ENCODE data around the gene FERMT3.

Gene FERMT3

GRCh38 chr11:64202992-64203391 is 3.5 kb upstream of the FERMT3 start:
- Histone ChIP-seq H3K4me2 (ENCODE audit: insufficient read depth, low read length) (no peak overlapping the region), H3K36me3 (ENCODE audit: insufficient read depth, low read length) (peaks cover 78% of the 10 kb centered on the region), H3K9me3 (ENCODE audit: insufficient read depth, low read length, severe bottlenecking) (no peaks in the 10 kb centered on the region), H4K20me1 (ENCODE audit: insufficient read depth, low read length) (peaks cover 40% of the 10 kb centered on the region), H3K4me1 (ENCODE audit: insufficient read depth, low read length) (peaks cover 37% of the 10 kb centered on the region), H2AFZ (ENCODE audit: low read depth, low read length) (no peak overlapping the region), H3K4me3 (ENCODE audit: low read depth in 1 of 2, low read length in 2 of 2) (no peak overlapping the region), H3K27me3 (ENCODE audit: insufficient read depth, low read length, poor library complexity) (no peaks in the 10 kb centered on the region), H3K79me2 (ENCODE audit: insufficient read depth, low read length) (peaks cover 42% of the 10 kb centered on the region), H3K27ac (ENCODE audit: low read length) (no peak overlapping the region), H3K9ac (ENCODE audit: low read depth, low read length) (no peak overlapping the region)
- DNase-seq (no peak), ATAC-seq (ENCODE audit: insufficient read depth, low read depth) (no peak)
- TF ChIP-seq EZH2 (IDR thresholded peaks at IDR 0.05; ENCODE audit: borderline replicate concordance, low read depth, low read length, severe bottlenecking) (no peak), CTCF (IDR thresholded peaks at IDR 0.05; ENCODE audit: borderline replicate concordance, extremely low read depth, low read length, poor library complexity, severe bottlenecking) (peak; percentile 4)

GRCh38 chr11:64203421-64204079 is 3.0 kb upstream of the FERMT3 start:
- Histone ChIP-seq H3K27me3 (ENCODE audit: insufficient read depth, low read length, poor library complexity) (no peaks in the 10 kb centered on the region), H4K20me1 (ENCODE audit: insufficient read depth, low read length) (peaks cover 45% of the 10 kb centered on the region), H3K4me3 (ENCODE audit: low read depth in 1 of 2, low read length in 2 of 2) (no peak overlapping the region), H3K79me2 (ENCODE audit: insufficient read depth, low read length) (peaks cover 43% of the 10 kb centered on the region), H3K4me2 (ENCODE audit: insufficient read depth, low read length) (no peak overlapping the region), H3K9me3 (ENCODE audit: insufficient read depth, low read length, severe bottlenecking) (no peaks in the 10 kb centered on the region), H2AFZ (ENCODE audit: low read depth, low read length) (no peak overlapping the region), H3K9ac (ENCODE audit: low read depth, low read length) (no peak overlapping the region), H3K27ac (ENCODE audit: low read length) (no peak overlapping the region), H3K36me3 (ENCODE audit: insufficient read depth, low read length) (peaks cover 77% of the 10 kb centered on the region), H3K4me1 (ENCODE audit: insufficient read depth, low read length) (peaks cover 43% of the 10 kb centered on the region)
- DNase-seq = no peak
- ATAC-seq (ENCODE audit: insufficient read depth, low read depth) = no peak
- no peak for TF ChIP-seq EZH2 (IDR thresholded peaks at IDR 0.05; ENCODE audit: borderline replicate concordance, low read depth, low read length, severe bottlenecking)
- no peak for TF ChIP-seq CTCF (IDR thresholded peaks at IDR 0.05; ENCODE audit: borderline replicate concordance, extremely low read depth, low read length, poor library complexity, severe bottlenecking)

GRCh38 chr11:64204080-64204440 is 2.5 kb upstream of the FERMT3 start:
- peaks cover 46% of the 10 kb centered on the region for H3K4me1 ChIP-seq (ENCODE audit: insufficient read depth, low read length)
- peaks cover 49% of the 10 kb centered on the region for H4K20me1 ChIP-seq (ENCODE audit: insufficient read depth, low read length)
- no peak overlapping the region for H3K27ac ChIP-seq (ENCODE audit: low read length)
- peaks cover 41% of the 10 kb centered on the region for H3K79me2 ChIP-seq (ENCODE audit: insufficient read depth, low read length)
- no peak overlapping the region for H3K4me3 ChIP-seq (ENCODE audit: low read depth in 1 of 2, low read length in 2 of 2)
- ATAC-seq (ENCODE audit: insufficient read depth, low read depth) (no peak), DNase-seq (no peak)
- no peaks in the 10 kb centered on the region for H3K27me3 ChIP-seq (ENCODE audit: insufficient read depth, low read length, poor library complexity)
- TF ChIP-seq EZH2 (IDR thresholded peaks at IDR 0.05; ENCODE audit: borderline replicate concordance, low read depth, low read length, severe bottlenecking) = no peak
- no peaks in the 10 kb centered on the region for H3K9me3 ChIP-seq (ENCODE audit: insufficient read depth, low read length, severe bottlenecking)
- no peak overlapping the region for H2AFZ ChIP-seq (ENCODE audit: low read depth, low read length)
- no peak overlapping the region for H3K4me2 ChIP-seq (ENCODE audit: insufficient read depth, low read length)
- no peak overlapping the region for H3K9ac ChIP-seq (ENCODE audit: low read depth, low read length)
- H3K36me3 ChIP-seq (ENCODE audit: insufficient read depth, low read length) = peaks cover 75% of the 10 kb centered on the region

GRCh38 chr11:64204464-64204989 is 2.0 kb upstream of the FERMT3 start:
- H2AFZ ChIP-seq (ENCODE audit: low read depth, low read length) = no peak overlapping the region
- H3K9ac ChIP-seq (ENCODE audit: low read depth, low read length) = no peak overlapping the region
- DNase-seq (peak; percentile 88), ATAC-seq (ENCODE audit: insufficient read depth, low read depth) (peak; percentile 38)
- peaks cover 79% of the 10 kb centered on the region for H3K36me3 ChIP-seq (ENCODE audit: insufficient read depth, low read length)
- peaks cover 41% of the 10 kb centered on the region for H3K79me2 ChIP-seq (ENCODE audit: insufficient read depth, low read length)
- H3K4me3 ChIP-seq (ENCODE audit: low read depth in 1 of 2, low read length in 2 of 2) = no peak overlapping the region
- peak; percentile 93 for TF ChIP-seq CTCF (IDR thresholded peaks at IDR 0.05; ENCODE audit: borderline replicate concordance, extremely low read depth, low read length, poor library complexity, severe bottlenecking)
- TF ChIP-seq EZH2 (IDR thresholded peaks at IDR 0.05; ENCODE audit: borderline replicate concordance, low read depth, low read length, severe bottlenecking) = no peak
- H3K9me3 ChIP-seq (ENCODE audit: insufficient read depth, low read length, severe bottlenecking) = no peaks in the 10 kb centered on the region
- peak overlapping the region; percentile 21; the same call in 1 of the 2 replicates for H3K27ac ChIP-seq (ENCODE audit: low read length)
- no peaks in the 10 kb centered on the region for H3K27me3 ChIP-seq (ENCODE audit: insufficient read depth, low read length, poor library complexity)
- H3K4me1 ChIP-seq (ENCODE audit: insufficient read depth, low read length) = peaks cover 46% of the 10 kb centered on the region
- no peak overlapping the region for H3K4me2 ChIP-seq (ENCODE audit: insufficient read depth, low read length)
- H4K20me1 ChIP-seq (ENCODE audit: insufficient read depth, low read length) = peaks cover 49% of the 10 kb centered on the region
